Smooth muscle cell (in vitro differentiated cells): Measurements from ENCODE around the gene NPTX2. TPM values are rescaled to one million over a fixed set of nuclear protein-coding genes. Genes with fewer than 3 reads are reported as not detected.

Source experiments
- DNase-seq: peaks from one replicate; lab custom pipeline; 2025; ENCODE audit not compliant: unreplicated experiment; lab: John Stamatoyannopoulos, UW
- H2AFZ ChIP-seq: fragments of 200-600 bp; sonication (generic); 2 replicates; pipeline ENCODE4 v1.6.0; 2016; ENCODE audit warnings: antibody characterized with exemption, low read depth, mild to moderate bottlenecking
- H3F3A ChIP-seq: fragments of 200-600 bp; sonication (generic); 2 replicates; pipeline ENCODE4 v1.6.0; 2017; ENCODE audit warnings: antibody characterized with exemption, low read depth
- H3K27ac ChIP-seq: fragments of 200-600 bp; sonication (generic); 2 replicates; pipeline ENCODE4 v1.5.1; 2016; ENCODE audit warnings: low read depth, mild to moderate bottlenecking
- H3K27me3 ChIP-seq: fragments of 200-600 bp; sonication (generic); 2 replicates; pipeline ENCODE4 v1.6.1; 2016; ENCODE audit warnings: low read depth, mild to moderate bottlenecking
- H3K36me3 ChIP-seq: fragments of 200-600 bp; sonication (generic); 2 replicates; pipeline ENCODE4 v1.5.1; 2016; ENCODE audit warnings: low read depth
- H3K4me1 ChIP-seq: fragments of 200-600 bp; sonication (generic); 2 replicates; pipeline ENCODE4 v1.5.1; 2016; ENCODE audit warnings: low read depth
- H3K4me2 ChIP-seq: fragments of 200-600 bp; sonication (generic); 2 replicates; pipeline ENCODE4 v1.6.0; 2016; ENCODE audit warnings: mild to moderate bottlenecking
- H3K4me3 ChIP-seq: fragments of 200-600 bp; sonication (generic); 2 replicates; pipeline ENCODE4 v1.5.1; 2016; ENCODE audit warnings: mild to moderate bottlenecking
- H3K79me2 ChIP-seq: fragments of 200-600 bp; sonication (generic); 2 replicates; pipeline ENCODE4 v1.6.0; 2016; ENCODE audit warnings: low read depth, mild to moderate bottlenecking
- H3K9ac ChIP-seq: fragments of 200-600 bp; sonication (generic); 2 replicates; pipeline ENCODE4 v1.6.0; 2016; ENCODE audit warnings: low read depth
- H3K9me3 ChIP-seq: fragments of 200-600 bp; sonication (generic); replicated peaks from 2 replicates; pipeline ENCODE4 v1.5.1; 2016; ENCODE audit warnings: low read depth
- H4K20me1 ChIP-seq: fragments of 200-600 bp; sonication (generic); 2 replicates; pipeline ENCODE4 v1.6.0; 2016; ENCODE audit warnings: low read depth
- CTCF ChIP-seq: fragments of 200-600 bp; sonication (generic); IDR thresholded peaks from 2 replicates; pipeline ENCODE4 v1.5.1; 2017; ENCODE audit warnings: borderline replicate concordance, mild to moderate bottlenecking, antibody characterized with exemption; ENCODE audit not compliant: insufficient read depth, poor library complexity, severe bottlenecking
- WGBS: methylation state at CpG from one replicate; pipeline ENCODE4 v1.1.7; 2016; ENCODE audit warnings: low lambda C conversion rate; 5-methylcytosine and 5-hydroxymethylcytosine counted together
- polyA plus RNA-seq: library from polyadenylated mRNA; unstranded; fragments of >200 nt; fragmentation: Nextera tagmentation; extraction: Ambion mirVana; gene quantifications from 2 replicates; pipeline ENCODE4 v1.2.1, GENCODE V29; 2016
- total RNA-seq: library from RNA; depleted of rRNA; stranded (reverse); fragments of >200 nt; gene quantifications from 2 replicates; pipeline ENCODE4 v1.2.3, GENCODE V29; 2014

Gene NPTX2
- total and polyA plus RNA-seq, 2 experiments from 2014 or later: 13.8 to 28.6 TPM

GRCh38 chr7:98659756-98660155 lies 42.7 kb downstream of the NPTX2 start:
- 90% methylated on average over 3 of the region's 3 CpGs for WGBS
- no peaks in the 10 kb centered on the region for H3K27me3 ChIP-seq

GRCh38 chr7:98661607-98662006 lies 44.5 kb downstream of the NPTX2 start:
- no peak overlapping the region for H3K27ac ChIP-seq
- TF ChIP-seq CTCF: no peak
- no peaks in the 10 kb centered on the region for H3K79me2 ChIP-seq
- H3K36me3 ChIP-seq: no peaks in the 10 kb centered on the region
- H3K9me3 ChIP-seq: no peaks in the 10 kb centered on the region
- no peak overlapping the region for H3K4me3 ChIP-seq
- no peak overlapping the region for H2AFZ ChIP-seq
- no peaks in the 10 kb centered on the region for H4K20me1 ChIP-seq
- H3K27me3 ChIP-seq: no peaks in the 10 kb centered on the region
- no peak for DNase-seq
- no peak overlapping the region for H3K4me2 ChIP-seq
- 68% methylated on average over 3 of the region's 3 CpGs for WGBS
- H3F3A ChIP-seq: no peaks in the 10 kb centered on the region
- H3K4me1 ChIP-seq: no peaks in the 10 kb centered on the region
- H3K9ac ChIP-seq: no peak overlapping the region

More at GRCh38 chr7:98659756-98660155, 42.7 kb downstream of the NPTX2 start:
- Histone ChIP-seq H2AFZ (no peak overlapping the region), H3K4me1 (no peaks in the 10 kb centered on the region), H3F3A (no peaks in the 10 kb centered on the region), H4K20me1 (no peaks in the 10 kb centered on the region), H3K9ac (no peak overlapping the region), H3K27ac (no peak overlapping the region), H3K4me2 (no peak overlapping the region), H3K9me3 (no peaks in the 10 kb centered on the region), H3K4me3 (no peak overlapping the region), H3K79me2 (no peaks in the 10 kb centered on the region), H3K36me3 (no peaks in the 10 kb centered on the region)
- no peak for DNase-seq
- no peak for TF ChIP-seq CTCF

GRCh38 chr7:98662289-98662688 lies 45.2 kb downstream of the NPTX2 start:
- Histone ChIP-seq H3K27me3 (no peaks in the 10 kb centered on the region), H3K9me3 (no peaks in the 10 kb centered on the region), H3K4me3 (no peak overlapping the region), H3F3A (no peaks in the 10 kb centered on the region), H2AFZ (no peak overlapping the region), H3K9ac (no peak overlapping the region), H3K4me2 (no peak overlapping the region), H3K79me2 (no peaks in the 10 kb centered on the region), H4K20me1 (no peaks in the 10 kb centered on the region), H3K4me1 (no peaks in the 10 kb centered on the region), H3K36me3 (no peaks in the 10 kb centered on the region), H3K27ac (no peak overlapping the region)
- no peak for TF ChIP-seq CTCF
- 88% methylated on average over 4 of the region's 4 CpGs for WGBS
- no peak for DNase-seq

GRCh38 chr7:98664882-98665281 lies 47.8 kb downstream of the NPTX2 start:
- Histone ChIP-seq H3K9ac (no peak overlapping the region), H3K4me2 (no peak overlapping the region), H3K27me3 (peaks cover 6% of the 10 kb centered on the region), H3K4me1 (no peaks in the 10 kb centered on the region), H3K79me2 (no peaks in the 10 kb centered on the region), H3F3A (no peaks in the 10 kb centered on the region), H3K4me3 (no peak overlapping the region), H3K36me3 (no peaks in the 10 kb centered on the region), H2AFZ (no peak overlapping the region), H3K9me3 (no peaks in the 10 kb centered on the region), H4K20me1 (no peaks in the 10 kb centered on the region), H3K27ac (no peak overlapping the region)
- WGBS: 81% methylated on average over 6 of the region's 6 CpGs
- no peak for DNase-seq
- TF ChIP-seq CTCF: no peak
